A549 (cell line): ENCODE measurements around the gene GIN1.

Experiments
- BHLHE40 ChIP-seq: IDR thresholded peaks from 2 replicates; pipeline ENCODE4 v1.6.1; 2012; ENCODE audit warnings: low read depth, low read length, inconsistent platforms
- CBX2 ChIP-seq: fragments of 200-600 bp; sonication (generic); IDR thresholded peaks from 2 replicates; pipeline ENCODE4 v1.6.1; 2016; ENCODE audit warnings: low read depth, mild to moderate bottlenecking, borderline replicate concordance
- CTCF ChIP-seq: fragments of >200 bp; sonication (Bioruptor Twin); formaldehyde crosslinking; IDR thresholded peaks from 3 replicates; pipeline ENCODE4 v1.5.1; 2016
- EP300 ChIP-seq, 2 experiments: fragments of >200 bp; sonication (Bioruptor Twin); formaldehyde crosslinking; IDR thresholded peaks; 2 replicates in 1 of 2; 3 replicates in 1 of 2; pipeline ENCODE4 v1.6.1; 2016 to 2017
- JUNB ChIP-seq: fragments of >200 bp; sonication (Bioruptor Twin); formaldehyde crosslinking; IDR thresholded peaks from 2 replicates; pipeline ENCODE4 v1.6.1; 2016
- REST ChIP-seq: fragments of 200-600 bp; sonication (generic); IDR thresholded peaks from 2 replicates; pipeline ENCODE4 v1.6.1; 2016; ENCODE audit warnings: antibody characterized with exemption, mild to moderate bottlenecking, moderate library complexity
- RFX5 ChIP-seq: fragments of 450-650 bp; IDR thresholded peaks from 2 replicates; pipeline ENCODE4 v1.7.1; 2014; ENCODE audit warnings: antibody characterized with exemption, mild to moderate bottlenecking, moderate library complexity

- TF ChIP-seq EP300 (IDR thresholded peaks at IDR 0.05) (no peak), JUNB (no peak), REST (no peak), RFX5 (no peak), CBX2 (no peak), CTCF (no peak), BHLHE40 (no peak)
Measured at GRCh38 chr5:103108086-103108485, 11.9 kb downstream of the GIN1 start.
